Astrocyte (in vitro differentiated cells and primary cell): ENCODE data around the gene MTCH1.

Source experiments
- CTCF ChIP-seq: IDR thresholded peaks from 2 replicates; pipeline ENCODE4 v1.5.1; 2011; ENCODE audit warnings: low read depth, mild to moderate bottlenecking, inconsistent platforms, low read length, moderate library complexity; ENCODE audit not compliant: insufficient read depth
- EZH2 ChIP-seq: IDR thresholded peaks from 2 replicates; pipeline ENCODE4 v1.6.1; 2012; ENCODE audit warnings: mild to moderate bottlenecking, low read length, inconsistent platforms; ENCODE audit not compliant: insufficient read depth

- TF ChIP-seq CTCF (no peak), EZH2 (no peak)
Observed at GRCh38 chr6:37033255-37033654, 47.3 kb upstream of the MTCH1 start.
